HL-60 (cell line): ENCODE data around the gene LETM1.

Experiments used
- CTCF ChIP-seq: IDR thresholded peaks from one replicate; pipeline ENCODE4 v1.5.1; 2011; ENCODE audit warnings: low read length, control low read depth, inconsistent platforms; ENCODE audit not compliant: insufficient read depth
- GABPA ChIP-seq: IDR thresholded peaks from 2 replicates; pipeline ENCODE4 v1.6.1; 2012; ENCODE audit warnings: low read depth
- POLR2AphosphoS5 ChIP-seq: IDR thresholded peaks from 2 replicates; pipeline ENCODE4 v1.6.1; 2012; ENCODE audit warnings: low read depth
- REST ChIP-seq: IDR thresholded peaks from 2 replicates; pipeline ENCODE4 v1.6.1; 2012; ENCODE audit warnings: low read depth; ENCODE audit not compliant: insufficient replicate concordance

- no peak for TF ChIP-seq CTCF
- TF ChIP-seq POLR2AphosphoS5: no peak
- no peak for TF ChIP-seq REST
- TF ChIP-seq GABPA: no peak
Observed at GRCh38 chr4:1813915-1814314, 42.0 kb downstream of the LETM1 start.
